HFFc6 (cell line): Measurements from ENCODE around the gene PDIA5. TPM values are rescaled to one million over a fixed set of nuclear protein-coding genes. Genes with fewer than 3 reads are reported as not detected.

Experiments
- DNase-seq: peaks from one replicate; pipeline ENCODE4 v3.0.0-alpha.2; 2018
- H3K27ac Mint-ChIP-seq: 2 replicates; pipeline ENCODE4 v1.8.0; 2020; ENCODE audit warnings: mild to moderate bottlenecking, mixed read lengths
- H3K27me3 Mint-ChIP-seq: 2 replicates; pipeline ENCODE4 v1.8.0; 2021; ENCODE audit warnings: mild to moderate bottlenecking, moderate library complexity, mixed read lengths; ENCODE audit not compliant: insufficient read depth
- H3K36me3 Mint-ChIP-seq: 2 replicates; pipeline ENCODE4 v1.8.0; 2021; ENCODE audit warnings: low read depth, mixed read lengths
- H3K4me1 Mint-ChIP-seq: 2 replicates; pipeline ENCODE4 v1.8.0; 2020; ENCODE audit warnings: low read depth, mixed read lengths
- H3K4me3 Mint-ChIP-seq: 2 replicates; pipeline ENCODE4 v1.8.0; 2020; ENCODE audit warnings: mild to moderate bottlenecking, moderate library complexity, mixed read lengths
- H3K9me3 Mint-ChIP-seq: 2 replicates; pipeline ENCODE4 v1.8.0; 2020; ENCODE audit warnings: mild to moderate bottlenecking, mixed read lengths
- total RNA-seq, 6 experiments: library from RNA; stranded (reverse); fragmentation: NEBNext Ultra II Directional; extraction: Animal tissue kit (Norgen Biotek cat#: 25700); gene quantifications; 2 replicates in 1 of 6; 3 replicates in 5 of 6; pipeline ENCODE4 v1.2.3, GENCODE V29; 2021
- TF ChIP-seq, protein P1 (sequence below): fragments of 200-600 bp; sonication (generic); IDR thresholded peaks from 2 replicates; pipeline ENCODE4 v1.5.0; 2021; ENCODE audit warnings: antibody characterized with exemption, mild to moderate bottlenecking

PDIA5 gene
- total RNA-seq, 6 experiments from 2014 or later = 30.7 to 49.0 (median 38.1) TPM

DNA sequence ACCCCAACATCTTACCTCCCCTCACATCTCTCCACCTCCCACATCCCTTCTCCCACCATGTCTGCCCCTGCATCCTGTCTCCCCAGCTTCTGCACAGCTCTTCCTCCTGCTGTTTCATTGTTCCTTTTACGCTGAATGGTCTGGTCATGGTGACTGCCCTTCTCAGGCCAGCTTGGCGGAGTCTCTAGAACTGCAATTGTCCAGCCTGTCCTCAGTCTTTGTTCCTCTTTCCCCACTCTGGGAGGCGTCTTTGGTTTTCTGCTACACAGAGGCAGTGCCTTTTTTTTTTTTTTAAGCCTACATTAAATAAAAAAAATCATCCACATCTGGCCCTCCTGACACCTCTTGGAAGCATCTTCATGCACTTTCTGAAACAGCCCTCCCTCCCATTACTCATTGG, 85.9 kb downstream of the PDIA5 start:
- Mint-ChIP-seq H3K27ac (no peak overlapping the region), H3K27me3 (no peaks in the 10 kb centered on the region; the same call in none of the 2 replicates), H3K4me3 (no peak overlapping the region), H3K4me1 (no peaks in the 10 kb centered on the region; the same call in 1 of the 2 replicates), H3K9me3 (no peaks in the 10 kb centered on the region), H3K36me3 (peaks cover 13% of the 10 kb centered on the region)
- DNase-seq = no peak
- TF ChIP-seq, protein P1, sequence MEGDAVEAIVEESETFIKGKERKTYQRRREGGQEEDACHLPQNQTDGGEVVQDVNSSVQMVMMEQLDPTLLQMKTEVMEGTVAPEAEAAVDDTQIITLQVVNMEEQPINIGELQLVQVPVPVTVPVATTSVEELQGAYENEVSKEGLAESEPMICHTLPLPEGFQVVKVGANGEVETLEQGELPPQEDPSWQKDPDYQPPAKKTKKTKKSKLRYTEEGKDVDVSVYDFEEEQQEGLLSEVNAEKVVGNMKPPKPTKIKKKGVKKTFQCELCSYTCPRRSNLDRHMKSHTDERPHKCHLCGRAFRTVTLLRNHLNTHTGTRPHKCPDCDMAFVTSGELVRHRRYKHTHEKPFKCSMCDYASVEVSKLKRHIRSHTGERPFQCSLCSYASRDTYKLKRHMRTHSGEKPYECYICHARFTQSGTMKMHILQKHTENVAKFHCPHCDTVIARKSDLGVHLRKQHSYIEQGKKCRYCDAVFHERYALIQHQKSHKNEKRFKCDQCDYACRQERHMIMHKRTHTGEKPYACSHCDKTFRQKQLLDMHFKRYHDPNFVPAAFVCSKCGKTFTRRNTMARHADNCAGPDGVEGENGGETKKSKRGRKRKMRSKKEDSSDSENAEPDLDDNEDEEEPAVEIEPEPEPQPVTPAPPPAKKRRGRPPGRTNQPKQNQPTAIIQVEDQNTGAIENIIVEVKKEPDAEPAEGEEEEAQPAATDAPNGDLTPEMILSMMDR = no peak

DNA sequence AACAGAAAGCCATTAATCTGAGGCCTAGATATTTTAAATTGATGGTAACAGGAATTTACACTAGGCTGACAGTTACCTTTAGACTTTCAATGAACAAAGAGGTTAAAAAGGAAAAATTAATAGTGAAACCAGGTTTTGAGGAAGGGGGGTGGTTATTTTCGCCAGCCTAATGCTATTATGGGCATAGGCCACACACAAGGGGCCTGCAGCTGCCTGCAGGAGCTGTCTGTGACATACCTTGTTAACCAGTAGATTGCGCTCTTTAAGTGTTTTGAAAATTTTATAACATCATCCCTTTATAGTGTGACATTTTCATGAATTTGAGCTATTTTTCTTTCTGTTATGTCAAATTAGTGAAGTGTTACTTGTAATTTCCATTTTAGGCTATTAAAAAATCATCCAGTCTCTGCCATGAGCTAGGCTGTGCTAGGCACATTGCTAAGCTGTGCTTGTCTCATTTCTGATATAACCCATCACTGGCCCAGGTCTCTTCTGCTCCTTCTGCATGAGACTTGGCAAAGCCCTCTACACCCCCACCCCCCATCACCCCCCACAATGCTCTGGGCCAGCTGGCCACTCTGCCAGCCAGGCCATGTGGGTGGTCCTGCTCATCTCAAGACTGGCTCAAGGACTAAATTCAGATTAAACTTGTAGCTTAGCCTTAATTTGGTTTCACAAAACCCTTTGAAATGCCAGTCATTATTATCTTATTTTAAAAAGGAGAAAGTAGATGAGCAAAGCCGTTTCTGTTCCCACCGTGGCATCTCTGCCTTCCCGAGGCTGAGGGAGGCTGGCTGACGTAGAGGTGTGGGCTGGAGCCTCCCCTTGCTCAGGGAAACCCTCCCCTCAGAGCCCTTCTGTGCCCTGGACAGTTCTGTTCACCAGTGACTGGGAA, 86.5 kb downstream of the PDIA5 start:
- TF ChIP-seq, protein P1 = no peak
- Mint-ChIP-seq H3K9me3 (no peaks in the 10 kb centered on the region), H3K4me3 (no peak overlapping the region), H3K27ac (no peak overlapping the region), H3K36me3 (peaks cover 17% of the 10 kb centered on the region), H3K27me3 (no peaks in the 10 kb centered on the region; the same call in none of the 2 replicates), H3K4me1 (peaks cover 5% of the 10 kb centered on the region)
- no peak for DNase-seq

DNA sequence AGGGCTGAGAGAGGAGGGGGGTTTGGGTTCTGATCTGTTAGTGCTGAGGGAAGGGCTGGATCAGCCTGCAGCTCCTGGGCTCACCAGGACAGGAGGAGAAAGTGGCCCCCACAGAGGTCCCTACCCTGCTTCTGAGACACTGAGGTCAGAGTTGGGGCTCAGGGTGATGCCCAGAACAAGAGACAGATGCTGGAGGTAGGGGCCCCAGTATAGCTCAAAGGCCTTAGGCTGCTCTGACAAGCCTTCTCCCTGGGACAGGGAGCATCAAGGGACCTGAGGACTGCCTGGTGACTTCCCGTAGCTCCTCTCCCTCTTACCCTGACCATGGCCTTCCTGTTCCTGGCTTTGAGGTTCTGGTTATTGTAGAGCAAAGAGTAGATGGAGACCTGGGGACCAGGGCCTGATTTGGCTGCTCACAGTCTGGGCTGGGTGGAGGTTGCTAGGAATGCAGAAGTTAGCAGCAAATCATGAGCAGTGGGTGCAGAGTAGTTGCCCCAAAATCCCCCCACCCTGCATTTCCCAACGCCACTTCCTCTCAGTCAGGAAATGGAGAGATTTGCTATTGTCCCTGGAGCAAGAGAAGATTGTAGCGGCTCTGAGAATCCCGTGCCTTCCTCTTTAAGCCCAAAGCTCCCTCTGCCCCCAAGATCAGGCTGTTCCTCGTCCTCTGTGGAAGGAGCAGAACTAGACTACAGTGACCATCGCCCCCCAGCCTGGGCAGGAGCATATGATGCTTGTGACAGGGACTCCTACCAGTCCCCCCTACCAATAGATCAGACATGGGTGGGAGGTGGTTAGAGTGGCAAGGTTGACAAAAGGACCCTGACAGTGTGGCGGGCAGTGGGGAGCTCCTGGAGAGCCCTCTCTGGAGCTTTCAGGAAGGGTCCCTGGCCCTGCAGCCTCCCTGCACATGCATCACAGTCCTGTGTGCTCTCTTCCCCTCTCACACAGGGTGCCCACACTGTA, 87.5 kb downstream of the PDIA5 start:
- TF ChIP-seq, protein P1 = no peak
- H3K9me3 Mint-ChIP-seq = no peaks in the 10 kb centered on the region
- no peak overlapping the region for H3K27ac Mint-ChIP-seq
- H3K27me3 Mint-ChIP-seq = no peaks in the 10 kb centered on the region; the same call in none of the 2 replicates
- H3K4me1 Mint-ChIP-seq = peaks cover 6% of the 10 kb centered on the region
- no peak for DNase-seq
- H3K4me3 Mint-ChIP-seq = no peak overlapping the region
- peaks cover 9% of the 10 kb centered on the region; the same call in 1 of the 2 replicates for H3K36me3 Mint-ChIP-seq

DNA sequence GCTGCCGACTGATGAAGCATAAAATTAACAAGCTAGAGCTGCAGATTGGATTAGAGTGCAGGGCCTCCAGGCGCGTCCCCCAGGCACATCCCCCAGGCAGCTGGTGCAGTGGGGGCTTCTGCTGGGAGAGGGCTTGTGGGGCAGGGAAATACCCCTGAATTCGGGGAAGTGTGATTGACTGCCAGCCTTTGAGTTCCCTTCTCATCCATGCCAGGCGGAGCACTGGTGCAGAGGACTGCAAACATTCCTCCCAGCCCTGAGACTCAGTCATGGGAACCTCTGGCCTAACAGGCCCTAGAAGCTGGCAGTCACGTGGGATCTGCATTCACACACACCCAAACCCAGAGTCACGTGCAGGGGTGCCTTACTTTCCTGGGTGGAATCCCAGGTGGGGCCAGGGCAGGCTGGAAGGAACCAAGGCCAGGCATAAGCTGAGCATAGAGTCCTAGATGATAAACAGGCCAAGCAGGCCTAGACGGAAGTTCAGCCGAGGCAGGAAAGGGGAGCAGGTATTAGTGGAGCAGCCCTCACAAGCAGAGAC, 88.7 kb downstream of the PDIA5 start:
- no peak overlapping the region for H3K4me3 Mint-ChIP-seq

More for the DNA sequence above, 88.7 kb downstream of the PDIA5 start:
- TF ChIP-seq, protein P1 = no peak
- H3K36me3 Mint-ChIP-seq = peaks cover 19% of the 10 kb centered on the region
- peaks cover 16% of the 10 kb centered on the region for H3K4me1 Mint-ChIP-seq
- DNase-seq = no peak
- H3K27me3 Mint-ChIP-seq = no peaks in the 10 kb centered on the region; the same call in 1 of the 2 replicates
- no peaks in the 10 kb centered on the region for H3K9me3 Mint-ChIP-seq
- H3K27ac Mint-ChIP-seq = no peak overlapping the region
